ENCODE results near the gene MRPS34.

DNA sequence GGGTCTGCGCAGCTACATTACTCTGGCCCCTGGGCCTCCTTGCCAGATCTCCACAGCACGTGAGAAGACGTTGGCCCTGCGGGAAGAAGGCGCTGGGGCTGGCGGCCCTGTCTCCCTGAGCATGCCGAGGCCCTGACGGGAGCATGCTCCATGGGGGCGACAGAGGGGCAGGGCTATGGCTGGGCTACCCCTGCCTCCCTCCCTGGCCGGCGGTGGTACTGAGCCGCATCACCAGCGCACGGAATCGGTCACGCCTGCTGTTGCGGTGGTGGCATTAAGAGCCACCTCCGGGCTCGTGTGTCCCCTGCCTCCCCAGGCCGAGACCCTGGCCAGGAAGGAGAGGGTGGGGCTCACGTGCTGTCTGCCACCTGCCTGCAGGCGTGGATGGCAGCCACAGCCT is 38.8 kb downstream of the MRPS34 start:
- TF ChIP-seq, protein P1, sequence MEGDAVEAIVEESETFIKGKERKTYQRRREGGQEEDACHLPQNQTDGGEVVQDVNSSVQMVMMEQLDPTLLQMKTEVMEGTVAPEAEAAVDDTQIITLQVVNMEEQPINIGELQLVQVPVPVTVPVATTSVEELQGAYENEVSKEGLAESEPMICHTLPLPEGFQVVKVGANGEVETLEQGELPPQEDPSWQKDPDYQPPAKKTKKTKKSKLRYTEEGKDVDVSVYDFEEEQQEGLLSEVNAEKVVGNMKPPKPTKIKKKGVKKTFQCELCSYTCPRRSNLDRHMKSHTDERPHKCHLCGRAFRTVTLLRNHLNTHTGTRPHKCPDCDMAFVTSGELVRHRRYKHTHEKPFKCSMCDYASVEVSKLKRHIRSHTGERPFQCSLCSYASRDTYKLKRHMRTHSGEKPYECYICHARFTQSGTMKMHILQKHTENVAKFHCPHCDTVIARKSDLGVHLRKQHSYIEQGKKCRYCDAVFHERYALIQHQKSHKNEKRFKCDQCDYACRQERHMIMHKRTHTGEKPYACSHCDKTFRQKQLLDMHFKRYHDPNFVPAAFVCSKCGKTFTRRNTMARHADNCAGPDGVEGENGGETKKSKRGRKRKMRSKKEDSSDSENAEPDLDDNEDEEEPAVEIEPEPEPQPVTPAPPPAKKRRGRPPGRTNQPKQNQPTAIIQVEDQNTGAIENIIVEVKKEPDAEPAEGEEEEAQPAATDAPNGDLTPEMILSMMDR (IDR thresholded peaks at IDR 0.05), result no peak
- TF ChIP-seq POLR2AphosphoS5 (IDR thresholded peaks at IDR 0.05), result no peak
